Measurements from ENCODE around the gene MYO5A. TPM values are rescaled to one million over a fixed set of nuclear protein-coding genes. Genes with fewer than 3 reads are reported as not detected.

The MYO5A gene
- total and polyA plus RNA-seq, 2 donors (not counting 1 experiment from before 2014, with no cell fraction given), result 12.2 to 44.4 TPM

- no peak overlapping the region for H3K4me3 Mint-ChIP-seq
- ChIA-PET POLR2A (no interaction called here), CTCF (interaction anchor here (1.1 kb wide), 1 partner anchor 23 kb away, joined by 3 read pairs; no protein-coding TSS in a partner anchor)
- no peak overlapping the region for H2AFZ ChIP-seq (ENCODE audit: insufficient read depth, low read depth, low read length, poor library complexity, severe bottlenecking)
- ATAC-seq (ENCODE audit: low read depth), result no peak
- no peak overlapping the region for H3K4me3 ChIP-seq (ENCODE audit: control extremely low read depth in 1 of 5, extremely low read depth in 1 of 5, insufficient read depth in 1 of 5, low read depth in 2 of 5, low read length in 4 of 5)
- peaks cover 93% of the 10 kb centered on the region for H3K79me2 ChIP-seq (ENCODE audit: control insufficient read depth, insufficient read depth, low read length)
- H3K9me3 ChIP-seq (ENCODE audit: control extremely low read depth in 1 of 3, control insufficient read depth in 2 of 3, insufficient read depth in 1 of 3, low read length in 2 of 3), result no peaks in the 10 kb centered on the region
- H3K27me3 ChIP-seq (replicated peaks in 1 of 4; ENCODE audit: control extremely low read depth in 1 of 4, control insufficient read depth in 3 of 4, insufficient read depth in 4 of 4, low read length in 3 of 4), result no peaks in the 10 kb centered on the region
- no CpG with 5 or more reads among the region's 2 CpGs for WGBS (ENCODE audit: insufficient coverage)
- TF ChIP-seq CTCF (IDR thresholded peaks at IDR 0.05) (no peak), EZH2 (IDR thresholded peaks at IDR 0.05; ENCODE audit: borderline replicate concordance, insufficient read depth, low read depth, low read length, poor library complexity, severe bottlenecking) (no peak)
- H3K4me1 Mint-ChIP-seq, result peaks cover 33% of the 10 kb centered on the region
- H3K9me3 Mint-ChIP-seq (ENCODE audit: insufficient read depth), result no peaks in the 10 kb centered on the region
- intact Hi-C loops (cut with micrococcal nuclease), result no loop called here
- H3K9ac ChIP-seq (ENCODE audit: low read length), result no peak overlapping the region
- H4K20me1 ChIP-seq (ENCODE audit: control insufficient read depth, insufficient read depth, low read length, poor library complexity, severe bottlenecking), result peaks cover 36% of the 10 kb centered on the region
- no peak overlapping the region for H3K4me2 ChIP-seq (replicated peaks; ENCODE audit: low read depth, low read length, poor library complexity, severe bottlenecking)
- H3K27ac Mint-ChIP-seq, result no peak overlapping the region
- peaks cover 0 to 3% of the 10 kb centered on the region in 2 experiments for H3K36me3 ChIP-seq (replicated peaks in 1 of 2; ENCODE audit: control extremely low read depth in 1 of 2, control insufficient read depth in 1 of 2, extremely low read depth in 1 of 2, insufficient read depth in 2 of 2, low read length in 1 of 2)
- H3K27me3 Mint-ChIP-seq, result no peaks in the 10 kb centered on the region
- peaks cover 5 to 6% of the 10 kb centered on the region in 2 donors for H3K4me1 ChIP-seq (ENCODE audit: control insufficient read depth in 2 of 2, insufficient read depth in 2 of 2, low read length in 2 of 2)
- H3K27ac ChIP-seq (ENCODE audit: low read length in 2 of 2), result no peak overlapping the region
- DNase-seq, result no peak
Observed at GRCh38 chr15:52488830-52489229, 39.9 kb downstream of the MYO5A start.

DNA sequence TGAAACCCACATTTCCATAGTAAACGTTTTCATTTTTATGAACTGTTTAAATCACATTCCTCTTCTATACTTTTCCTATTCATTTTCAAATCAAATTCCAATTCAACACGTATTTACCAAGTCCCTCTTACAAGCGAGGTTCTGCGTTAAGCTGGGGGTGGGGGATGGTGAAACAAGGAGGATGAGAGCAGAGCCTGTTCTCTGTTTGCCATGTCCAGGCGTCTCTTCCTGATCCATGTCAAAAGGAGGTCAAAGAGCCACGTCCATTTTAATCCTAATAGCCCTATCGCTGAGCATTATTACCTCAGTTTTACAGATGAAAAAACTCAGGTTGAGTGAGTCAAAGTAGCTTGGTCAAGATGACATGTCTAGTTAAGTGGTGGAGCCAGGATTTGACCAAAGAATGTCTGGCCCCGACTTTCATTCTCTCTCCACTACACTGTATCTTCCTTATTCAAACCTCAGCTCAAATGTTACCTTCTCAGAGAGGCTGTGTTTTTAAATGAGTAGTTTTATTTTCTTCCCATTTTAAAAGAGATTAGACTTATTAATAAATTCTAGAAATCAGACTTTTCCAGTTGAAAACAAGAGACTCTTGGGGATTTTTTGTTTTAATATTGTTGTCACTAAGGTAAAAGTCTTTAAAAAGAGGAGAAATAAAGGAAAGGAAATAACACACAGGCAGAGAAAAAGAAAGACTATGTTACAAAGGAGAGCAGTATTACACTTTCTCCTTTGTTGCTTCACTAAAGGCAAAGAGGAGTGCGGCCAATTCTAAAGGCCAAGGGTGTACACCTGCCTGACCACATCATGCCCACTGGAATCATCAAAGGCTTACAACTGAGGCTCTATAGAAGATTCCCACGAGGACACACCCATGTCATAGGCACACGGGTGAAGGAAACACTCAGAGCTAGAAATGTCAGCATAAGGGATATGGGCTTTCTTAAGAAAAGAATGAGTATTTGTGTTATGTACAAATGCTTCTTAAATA lies 42.4 kb downstream of the MYO5A start:
- no peak overlapping the region for H3K4me3 Mint-ChIP-seq
- CTCF ChIA-PET, result interaction anchor here (0.6 kb wide), 1 partner anchor 186 kb away, joined by 3 read pairs; no protein-coding TSS in a partner anchor
- POLR2A ChIA-PET, result no interaction called here

More for the DNA sequence above, 42.4 kb downstream of the MYO5A start:
- peaks cover 86% of the 10 kb centered on the region for H3K79me2 ChIP-seq (ENCODE audit: control insufficient read depth, insufficient read depth, low read length)
- ATAC-seq (ENCODE audit: low read depth), result no peak
- Mint-ChIP-seq H3K9me3 (ENCODE audit: insufficient read depth) (no peaks in the 10 kb centered on the region), H3K4me1 (peaks cover 53% of the 10 kb centered on the region), H3K27me3 (no peaks in the 10 kb centered on the region), H3K27ac (no peak overlapping the region)
- H3K27ac ChIP-seq (ENCODE audit: low read length in 2 of 2), result no peak overlapping the region
- WGBS (ENCODE audit: insufficient coverage), result 100% methylated on average over 1 of the region's 11 CpGs
- TF ChIP-seq CTCF (IDR thresholded peaks at IDR 0.05) (no peak), EZH2 (IDR thresholded peaks at IDR 0.05; ENCODE audit: borderline replicate concordance, insufficient read depth, low read depth, low read length, poor library complexity, severe bottlenecking) (no peak)
- peaks cover 23 to 30% of the 10 kb centered on the region in 2 donors for H3K4me1 ChIP-seq (ENCODE audit: control insufficient read depth in 2 of 2, insufficient read depth in 2 of 2, low read length in 2 of 2)
- H3K36me3 ChIP-seq (replicated peaks in 1 of 2; ENCODE audit: control extremely low read depth in 1 of 2, control insufficient read depth in 1 of 2, extremely low read depth in 1 of 2, insufficient read depth in 2 of 2, low read length in 1 of 2), result peaks cover 0 to 3% of the 10 kb centered on the region in 2 experiments
- no peaks in the 10 kb centered on the region for H3K27me3 ChIP-seq (replicated peaks in 1 of 4; ENCODE audit: control extremely low read depth in 1 of 4, control insufficient read depth in 3 of 4, insufficient read depth in 4 of 4, low read length in 3 of 4)
- H3K9me3 ChIP-seq (ENCODE audit: control extremely low read depth in 1 of 3, control insufficient read depth in 2 of 3, insufficient read depth in 1 of 3, low read length in 2 of 3), result no peaks in the 10 kb centered on the region
- DNase-seq, result no peak
- peaks cover 49% of the 10 kb centered on the region for H4K20me1 ChIP-seq (ENCODE audit: control insufficient read depth, insufficient read depth, low read length, poor library complexity, severe bottlenecking)
- no peak overlapping the region for H3K4me3 ChIP-seq (ENCODE audit: control extremely low read depth in 1 of 5, extremely low read depth in 1 of 5, insufficient read depth in 1 of 5, low read depth in 2 of 5, low read length in 4 of 5)
- H3K9ac ChIP-seq (ENCODE audit: low read length), result no peak overlapping the region
- no peak overlapping the region for H2AFZ ChIP-seq (ENCODE audit: insufficient read depth, low read depth, low read length, poor library complexity, severe bottlenecking)
- no peak overlapping the region for H3K4me2 ChIP-seq (replicated peaks; ENCODE audit: low read depth, low read length, poor library complexity, severe bottlenecking)
- intact Hi-C loops (cut with micrococcal nuclease), result no loop called here

All from B cell (primary cell).